OCI-LY1 (cell line): ENCODE results near the gene ZNF658.
"Not testable (repeated sequence)": the region's sequence is repeated elsewhere in the genome, so short reads cannot be mapped to it uniquely, and the experiment has no call there.

Experiments
- EZH2 ChIP-seq: fragments of 200-600 bp; sonication (generic), shearing (Covaris generic); IDR thresholded peaks from 2 replicates; pipeline ENCODE4 v1.8.0; 2017; ENCODE audit warnings: borderline replicate concordance, mixed run types, mild to moderate bottlenecking, antibody characterized with exemption, low read length, moderate library complexity, mixed read lengths
- TF ChIP-seq, protein P1 (sequence below): fragments of 200-600 bp; sonication (generic), shearing (Covaris generic); IDR thresholded peaks from 2 replicates; pipeline ENCODE4 v1.5.1; 2017; ENCODE audit warnings: mild to moderate bottlenecking, antibody characterized with exemption, low read length, moderate library complexity, mixed read lengths

DNA sequence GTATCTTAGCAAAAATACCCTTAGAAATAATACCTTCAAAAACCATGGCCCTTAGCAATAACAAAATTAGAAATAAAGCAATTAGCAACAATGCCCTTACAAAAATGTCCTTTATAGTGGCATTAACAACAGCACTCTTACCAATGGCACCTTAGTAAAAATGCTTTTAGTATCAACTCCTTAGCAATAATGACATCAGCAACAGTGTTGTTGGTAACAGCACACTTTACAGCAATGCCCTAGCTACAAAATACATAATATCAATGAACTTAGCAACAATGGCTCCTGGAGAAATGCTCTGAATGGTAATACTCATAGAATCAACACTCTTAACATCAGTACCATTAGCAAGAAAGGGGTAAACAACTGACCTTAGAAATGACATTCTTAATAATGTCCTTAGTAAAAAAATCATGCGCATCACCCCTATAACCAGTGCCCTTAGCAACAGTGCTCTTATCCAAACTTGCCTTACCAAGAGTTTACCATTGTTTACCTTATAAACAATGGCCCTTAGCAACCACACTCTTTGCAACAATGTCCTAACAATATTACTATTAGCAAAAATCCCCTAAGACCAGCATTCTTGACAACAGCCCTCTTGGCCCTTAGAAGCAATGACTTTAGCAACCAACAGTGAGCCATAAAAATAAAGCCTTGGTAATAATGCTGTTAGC, 35.8 kb downstream of the ZNF658 start:
- TF ChIP-seq, protein P1, sequence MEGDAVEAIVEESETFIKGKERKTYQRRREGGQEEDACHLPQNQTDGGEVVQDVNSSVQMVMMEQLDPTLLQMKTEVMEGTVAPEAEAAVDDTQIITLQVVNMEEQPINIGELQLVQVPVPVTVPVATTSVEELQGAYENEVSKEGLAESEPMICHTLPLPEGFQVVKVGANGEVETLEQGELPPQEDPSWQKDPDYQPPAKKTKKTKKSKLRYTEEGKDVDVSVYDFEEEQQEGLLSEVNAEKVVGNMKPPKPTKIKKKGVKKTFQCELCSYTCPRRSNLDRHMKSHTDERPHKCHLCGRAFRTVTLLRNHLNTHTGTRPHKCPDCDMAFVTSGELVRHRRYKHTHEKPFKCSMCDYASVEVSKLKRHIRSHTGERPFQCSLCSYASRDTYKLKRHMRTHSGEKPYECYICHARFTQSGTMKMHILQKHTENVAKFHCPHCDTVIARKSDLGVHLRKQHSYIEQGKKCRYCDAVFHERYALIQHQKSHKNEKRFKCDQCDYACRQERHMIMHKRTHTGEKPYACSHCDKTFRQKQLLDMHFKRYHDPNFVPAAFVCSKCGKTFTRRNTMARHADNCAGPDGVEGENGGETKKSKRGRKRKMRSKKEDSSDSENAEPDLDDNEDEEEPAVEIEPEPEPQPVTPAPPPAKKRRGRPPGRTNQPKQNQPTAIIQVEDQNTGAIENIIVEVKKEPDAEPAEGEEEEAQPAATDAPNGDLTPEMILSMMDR: not testable (repeated sequence)
- not testable (repeated sequence) for TF ChIP-seq EZH2
